Renal cortex interstitium (tissue), 15 donors: ENCODE data around the gene ADAMTS3. TPM values are rescaled to one million over a fixed set of nuclear protein-coding genes. Genes with fewer than 3 reads are reported as not detected.
A peak's percentile ranks its signal among the peaks of the same experiment; 100 is the strongest.

ENCODE experiments used
- DNase-seq, 11 donors: peaks; one replicate each; pipeline ENCODE4 v3.0.0-alpha.2; 2013; ENCODE audit warnings: low read depth in 9 of 11, low spot score in 4 of 11; ENCODE audit errors: extremely low read depth in 1 of 11
- long read RNA-seq, 16 experiments: transcript quantifications; one replicate each; lab custom pipeline, GENCODE V29; 2026
- polyA plus RNA-seq, 3 donors: library from polyadenylated mRNA; unstranded; fragments of 120-200 nt; gene quantifications; one replicate each; pipeline ENCODE4 v1.2.1, GENCODE V29; 2013; ENCODE audit not compliant: insufficient read length in 3 of 3

The ADAMTS3 gene
- polyA plus RNA-seq = 10 to 100 TPM in 2 of 3 donors, 1 to 10 TPM in 1; 9.7 to 10.7 (median 10.1) TPM
- long read RNA-seq, donor 1, full-length matches to known transcripts = 1 of 1 reads
- long read RNA-seq, donor 1, partial matches to known transcripts = 0 of 1 reads
- long read RNA-seq, donor 1, other reads (novel, unspliced or antisense) = 0 of 1 reads
- long read RNA-seq, donor 2 = 0 reads
- long read RNA-seq, donor 3, full-length matches to known transcripts = 1 of 1 reads
- long read RNA-seq, donor 3, partial matches to known transcripts = 0 of 1 reads
- long read RNA-seq, donor 3, other reads (novel, unspliced or antisense) = 0 of 1 reads
- long read RNA-seq, donor 4 = 0 reads
- long read RNA-seq, donor 5 = 0 reads
- long read RNA-seq, donor 6 = 0 reads
- long read RNA-seq, donor 7 = 0 reads
- long read RNA-seq, donor 8 = 0 reads
- long read RNA-seq, donor 9 = 0 reads
- long read RNA-seq, donor 10 = 0 reads
- long read RNA-seq, donor 11 = 0 reads
- long read RNA-seq, donor 12 = 0 reads
- long read RNA-seq, donor 13 = 0 reads
- long read RNA-seq, donor 14 = 0 reads
- long read RNA-seq, donor 15 = 0 reads
- long read RNA-seq, donor 16, partial matches to known transcripts = 6 of 6 reads
- long read RNA-seq, donor 16, other reads (novel, unspliced or antisense) = 0 of 6 reads

GRCh38 chr4:72568959-72569718 is at the start of gene ADAMTS3:
Gene ADAMTS3, minus strand, starts transcription at chr4:72569221. Its CDS starts 459 bp downstream, at chr4:72568762.
- DNase-seq = peak; percentile 68 to 84 (median 77)

DNA sequence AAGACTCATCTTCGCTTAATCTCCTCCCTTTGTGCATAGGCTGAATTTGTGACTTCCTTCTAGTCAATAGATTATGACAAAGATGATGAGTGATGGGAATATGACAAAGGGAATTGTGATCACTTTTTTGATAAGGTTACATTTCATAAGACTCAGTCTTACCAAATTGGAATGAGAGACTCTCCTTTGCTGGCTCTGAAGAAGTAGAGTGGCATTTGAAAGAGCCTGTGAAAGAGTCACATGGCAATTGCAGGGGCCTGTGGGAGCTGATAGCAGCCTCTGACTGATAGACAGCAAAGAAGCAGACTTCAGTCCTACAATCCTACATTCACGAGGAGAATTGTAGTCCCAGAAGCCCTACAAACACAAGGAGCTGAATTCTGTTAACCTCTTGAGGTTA is 44.9 kb upstream of the ADAMTS3 start:
- DNase-seq = no peak

GRCh38 chr4:72606751-72607150 is 37.7 kb upstream of the ADAMTS3 start:
- DNase-seq = no peak

DNA sequence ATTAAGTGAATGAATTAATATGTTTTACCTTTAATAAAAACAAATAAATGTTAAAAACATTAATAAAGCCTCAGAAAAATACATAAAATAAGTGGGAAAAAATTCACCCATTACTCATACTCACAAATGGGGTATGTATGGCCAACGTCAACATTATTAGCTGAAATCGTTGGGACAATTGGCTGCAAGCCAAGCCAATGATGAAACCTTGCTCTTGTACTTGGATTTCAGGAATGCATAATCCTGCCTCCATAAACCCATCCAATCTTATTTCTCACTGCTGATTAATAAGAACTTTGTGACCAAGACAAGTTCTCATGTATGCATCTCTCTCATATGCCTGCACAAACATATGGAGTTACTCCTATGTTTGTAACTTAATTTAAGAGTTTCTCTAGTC is 35.3 kb upstream of the ADAMTS3 start:
- no peak for DNase-seq

DNA sequence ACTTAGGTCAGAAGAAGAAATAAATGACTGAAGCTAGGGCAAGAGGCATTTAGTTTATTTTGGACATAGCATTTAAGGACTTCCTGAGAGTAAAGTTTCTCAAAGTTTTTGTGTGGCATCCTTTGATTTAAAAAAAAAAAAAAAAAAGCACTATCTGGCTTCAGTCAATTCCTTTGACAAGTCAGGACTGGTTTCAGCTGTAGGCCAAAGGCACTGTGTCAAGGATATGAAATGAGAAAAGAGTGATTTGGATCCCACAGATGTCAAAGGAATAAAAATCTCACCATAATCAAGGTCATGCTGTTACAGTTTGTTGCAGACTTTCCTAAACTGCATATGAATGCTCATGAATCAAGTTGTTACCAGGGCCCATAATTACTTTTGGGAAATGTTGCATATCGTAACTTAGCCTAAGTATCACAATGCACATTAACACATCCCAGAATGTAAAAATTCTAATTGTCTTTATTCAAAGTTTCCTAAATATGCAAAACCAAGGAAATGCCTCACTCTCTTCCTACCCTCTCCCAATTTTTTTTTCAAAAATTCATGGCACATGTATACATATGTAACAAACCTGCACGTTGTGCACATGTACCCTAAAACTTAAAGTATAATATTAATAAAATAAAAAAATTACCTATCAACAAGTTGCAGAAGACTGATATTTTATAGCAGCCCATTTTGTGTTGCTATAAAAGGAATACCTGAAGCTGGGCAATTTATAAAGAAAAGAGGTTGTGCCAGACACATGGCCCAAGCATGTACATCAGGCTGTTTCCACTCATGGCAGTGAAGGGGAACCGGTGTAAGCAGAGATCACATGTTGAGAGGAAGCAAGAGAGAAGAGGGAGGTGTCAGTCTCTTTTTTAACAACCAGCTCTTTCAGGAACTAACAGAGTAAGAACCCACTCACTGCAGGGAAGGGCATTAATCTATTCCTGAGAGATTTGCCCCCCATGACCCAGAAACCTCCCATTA is 33.7 kb upstream of the ADAMTS3 start:
- no peak for DNase-seq

DNA sequence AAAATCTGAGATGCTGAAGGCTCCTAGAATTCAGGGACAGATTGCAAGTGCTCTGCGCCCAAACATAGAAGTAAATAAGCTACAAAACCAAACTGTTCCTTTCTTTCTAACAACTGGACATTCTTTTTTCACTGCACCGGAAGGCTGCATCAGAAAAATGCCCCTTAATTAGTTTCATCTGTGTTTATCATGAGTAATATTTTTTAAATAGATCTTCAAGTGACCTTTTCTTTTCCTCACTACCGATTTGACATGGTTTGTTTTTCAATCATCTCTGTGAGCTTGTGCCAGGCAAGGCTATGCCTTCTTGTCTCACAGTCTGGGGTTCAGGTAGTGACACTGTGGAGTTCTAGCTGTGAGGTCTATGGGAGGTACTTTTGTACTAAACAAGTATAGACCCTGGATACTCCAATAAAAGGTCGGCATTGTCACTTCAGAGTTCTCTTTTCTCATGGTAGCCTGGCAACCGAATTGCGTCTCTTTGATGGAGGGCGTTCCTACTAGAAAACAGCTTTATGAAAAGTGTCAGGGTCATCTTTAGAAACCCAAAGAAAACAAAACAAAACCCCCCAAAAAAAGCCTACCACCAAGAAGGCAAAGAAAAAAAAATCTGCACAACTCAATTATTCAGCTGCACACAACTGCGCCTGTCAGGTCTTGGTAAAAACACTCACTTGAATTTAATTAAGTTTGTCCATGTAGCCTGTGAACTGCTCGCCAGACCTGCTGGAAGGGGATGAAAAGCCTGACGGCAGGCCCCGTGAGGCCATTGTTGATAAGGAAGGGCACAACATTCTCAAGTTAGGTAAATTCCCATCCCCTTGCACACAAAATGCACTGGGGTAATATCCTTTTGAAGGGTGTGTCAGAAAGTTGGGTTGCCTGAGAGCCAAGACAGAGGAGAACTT is 22.8 kb upstream of the ADAMTS3 start:
- DNase-seq = no peak

DNA sequence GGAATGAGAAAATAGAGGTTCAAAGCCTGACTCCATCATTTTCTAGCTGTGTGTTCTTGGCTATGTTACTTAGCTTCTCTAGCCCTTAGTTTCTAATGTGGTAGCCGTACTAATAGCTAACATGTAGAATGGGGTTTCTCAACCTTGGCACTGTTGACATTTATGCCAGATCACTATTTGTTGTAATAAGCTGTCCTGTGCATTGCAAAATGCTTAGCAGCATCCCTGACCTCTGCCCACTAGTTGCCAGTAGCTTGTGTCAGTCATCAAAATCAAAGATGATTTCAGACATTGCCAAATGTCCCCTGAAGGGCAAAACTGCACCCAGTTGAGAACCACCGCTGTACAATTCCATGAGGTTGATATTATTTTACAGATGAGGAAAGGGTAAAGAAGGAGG is 18.3 kb upstream of the ADAMTS3 start:
- DNase-seq = no peak

DNA sequence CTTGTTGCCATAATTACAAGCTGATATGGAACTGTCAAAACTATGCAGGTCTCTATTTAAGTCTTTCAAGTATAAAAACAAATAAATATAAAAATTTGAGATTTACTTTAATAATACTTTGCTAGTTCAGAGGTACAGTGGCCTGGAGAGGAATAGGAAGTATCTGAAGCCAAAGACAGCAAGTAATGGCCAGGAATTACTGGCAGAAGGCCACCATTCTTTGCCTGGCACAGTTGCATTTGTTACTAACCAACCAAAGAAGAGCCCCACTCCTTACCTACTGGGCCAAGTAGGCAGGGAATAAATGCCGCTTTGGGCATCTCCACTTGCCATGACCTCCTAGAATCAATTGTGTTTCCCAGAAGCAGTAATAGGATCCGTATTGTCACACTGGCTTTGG is 13.8 kb upstream of the ADAMTS3 start:
- no peak for DNase-seq

DNA sequence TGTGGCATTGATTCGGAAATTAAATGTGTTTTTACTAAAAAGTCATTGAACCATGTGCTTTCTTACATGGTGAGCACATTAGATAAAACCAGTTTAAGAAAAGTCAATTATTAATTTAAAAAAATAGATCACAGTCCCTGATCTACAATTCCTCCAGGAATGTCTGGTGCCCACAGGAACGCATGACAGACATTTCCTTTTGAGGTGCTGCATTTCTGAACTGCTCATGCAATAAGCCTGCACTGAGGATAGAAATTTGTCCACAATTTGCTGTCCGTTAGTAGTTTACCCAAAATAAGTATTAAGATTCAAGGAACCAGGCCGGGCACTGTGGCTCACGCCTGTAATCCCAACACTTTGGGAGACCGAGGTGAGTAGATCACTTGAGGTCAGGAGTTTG is 8.2 kb upstream of the ADAMTS3 start:
- no peak for DNase-seq

GRCh38 chr4:72571337-72571736 is 2.3 kb upstream of the ADAMTS3 start:
- no peak for DNase-seq

DNA sequence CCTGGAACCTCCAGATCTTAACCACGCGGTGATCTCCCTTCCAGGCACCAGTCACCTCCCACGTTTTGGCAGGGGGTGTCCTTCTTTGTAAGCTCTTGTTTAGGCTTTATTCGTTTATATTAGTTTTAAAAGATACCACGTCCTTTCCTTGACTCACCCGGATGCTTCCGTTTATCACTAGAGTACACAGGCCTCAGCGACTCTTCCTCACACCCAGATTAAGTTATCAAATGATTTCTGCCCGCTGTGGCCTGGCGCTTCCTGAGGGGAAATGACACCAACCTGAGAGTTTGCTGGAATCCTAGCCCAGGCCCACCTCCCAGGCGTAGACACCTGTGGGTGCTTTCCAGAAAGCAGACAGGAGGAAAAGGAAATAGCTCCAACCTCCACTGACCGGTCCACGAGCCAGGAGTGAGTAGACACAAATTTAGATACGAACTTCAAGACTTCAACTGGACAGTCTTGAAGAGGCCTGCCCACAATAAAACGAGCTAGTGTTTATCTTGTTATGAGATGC is 756 bp upstream of the ADAMTS3 start:
- DNase-seq = peak in 2 of 11 donors; percentile 12 to 19

DNA sequence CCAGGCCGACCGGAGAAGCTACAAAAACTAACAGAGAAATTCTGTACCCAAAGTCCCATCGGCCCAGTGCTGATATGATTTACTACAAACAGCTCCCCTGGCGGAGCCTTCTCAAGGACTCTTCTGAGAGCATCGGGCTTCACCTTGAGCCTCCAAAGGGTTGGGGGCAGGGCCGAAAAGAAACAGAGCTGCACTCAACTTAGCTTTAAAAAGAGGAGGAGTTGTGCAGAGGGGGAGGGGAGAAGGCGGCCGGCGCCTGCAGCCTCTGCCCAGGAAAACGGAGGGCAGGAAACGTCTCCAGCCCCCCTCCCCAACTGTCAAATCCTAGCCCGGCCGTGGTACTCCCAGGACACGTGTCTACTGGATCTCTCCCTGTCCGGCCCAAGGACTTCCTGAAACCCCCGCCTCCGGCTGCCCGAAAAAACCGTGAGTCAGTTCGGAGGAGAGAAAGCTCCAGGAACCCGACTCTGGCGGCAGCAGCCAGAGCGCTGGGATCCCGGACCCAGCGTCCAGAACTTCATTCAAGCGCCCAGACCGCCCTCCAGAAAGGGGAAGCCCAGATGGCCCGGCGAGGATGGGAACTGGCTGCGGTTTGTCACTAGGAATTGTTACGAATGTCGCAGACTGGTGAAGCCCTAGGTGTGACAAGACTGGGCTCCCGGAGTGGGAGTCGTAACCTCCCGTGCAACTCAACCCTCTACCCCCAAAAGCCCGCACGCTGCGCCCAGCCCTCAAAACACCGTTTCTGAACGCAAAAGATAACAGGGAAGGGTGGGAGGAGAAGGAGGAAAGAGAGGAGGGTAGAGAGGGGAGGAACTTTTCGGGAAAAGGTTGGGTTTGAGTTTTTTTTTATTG is 973 bp downstream of the ADAMTS3 start:
- DNase-seq = peak; percentile 53 to 82 (median 70)

GRCh38 chr4:72567036-72567435 is 2.0 kb downstream of the ADAMTS3 start:
- no peak for DNase-seq

DNA sequence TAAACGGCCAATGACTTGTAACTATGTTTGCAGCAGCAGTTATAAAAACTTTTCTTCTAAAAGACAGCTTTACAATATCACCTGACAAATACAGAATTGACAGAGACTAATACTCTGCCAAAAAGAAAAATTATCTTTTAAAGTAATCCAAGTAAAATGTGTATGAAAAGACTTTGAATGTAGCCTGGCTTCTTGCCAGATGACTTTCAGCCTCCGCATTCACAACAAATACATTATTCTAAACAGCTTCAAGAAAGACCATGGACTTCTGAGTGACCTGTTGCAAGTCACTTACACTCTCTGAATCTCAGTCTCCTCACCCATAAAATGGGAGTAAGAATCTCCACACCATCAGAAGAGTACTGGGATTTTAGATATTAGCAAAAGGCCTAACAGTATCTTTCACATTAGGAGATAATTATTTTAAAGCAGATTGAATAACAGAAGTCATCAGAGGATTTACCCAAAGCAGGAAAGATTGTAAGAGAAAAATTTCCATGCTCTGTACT is 2.5 kb downstream of the ADAMTS3 start:
- DNase-seq = no peak

GRCh38 chr4:72564789-72565188 is 4.2 kb downstream of the ADAMTS3 start:
- DNase-seq = no peak

DNA sequence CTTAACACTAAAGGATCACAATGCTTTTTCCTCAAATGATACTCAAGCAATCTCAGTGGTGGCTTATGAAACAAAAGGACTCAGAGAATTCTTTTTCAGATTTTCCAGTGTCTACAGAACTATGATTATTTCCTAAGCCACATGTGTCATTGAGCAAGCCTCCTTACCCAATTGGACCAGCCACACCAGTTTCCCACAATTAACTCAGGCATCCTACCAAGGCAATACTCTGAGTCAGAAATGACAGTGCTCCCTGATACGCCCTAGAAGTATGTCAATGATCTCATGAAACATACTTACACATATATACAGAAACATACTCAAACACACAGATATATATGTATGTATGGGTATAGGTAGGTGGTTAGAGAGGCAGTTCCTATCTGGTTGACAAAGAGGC is 4.8 kb downstream of the ADAMTS3 start:
- no peak for DNase-seq
